Left ventricle myocardium superior (tissue), 1 donor: ENCODE results near the gene HMCN1. TPM values are rescaled to one million over a fixed set of nuclear protein-coding genes. Genes with fewer than 3 reads are reported as not detected.
"Not testable (repeated sequence)": the region's sequence is repeated elsewhere in the genome, so short reads cannot be mapped to it uniquely, and the experiment has no call there.

Experiments used
- ATAC-seq: fragments of 200-7000 bp; cut with Tn5 transposase; one replicate; pipeline ENCODE4 v1.9.1; 2020; ENCODE audit warnings: mild to moderate bottlenecking, moderate library complexity
- DNase-seq: peaks from one replicate; pipeline ENCODE4 v3.0.0-alpha.2; 2020
- intact Hi-C: fragments of 100-400 bp; cut with micrococcal nuclease; formaldehyde crosslinking; loops from one replicate; pipeline ENCODE4 v1.11.0; 2022
- total RNA-seq: library from RNA; stranded (reverse); fragmentation: NEBNext Ultra II Directional; extraction: Animal tissue kit (Norgen Biotek cat#: 25700); gene quantifications from one replicate; pipeline ENCODE4 v1.2.1, GENCODE V29; 2021
- donor health status: DM: no; HTN: yes; CAD: no; lungs with severe emphysema.

Gene HMCN1
- total RNA-seq, 1 donor from 2014 or later, result 3.8 TPM

DNA sequence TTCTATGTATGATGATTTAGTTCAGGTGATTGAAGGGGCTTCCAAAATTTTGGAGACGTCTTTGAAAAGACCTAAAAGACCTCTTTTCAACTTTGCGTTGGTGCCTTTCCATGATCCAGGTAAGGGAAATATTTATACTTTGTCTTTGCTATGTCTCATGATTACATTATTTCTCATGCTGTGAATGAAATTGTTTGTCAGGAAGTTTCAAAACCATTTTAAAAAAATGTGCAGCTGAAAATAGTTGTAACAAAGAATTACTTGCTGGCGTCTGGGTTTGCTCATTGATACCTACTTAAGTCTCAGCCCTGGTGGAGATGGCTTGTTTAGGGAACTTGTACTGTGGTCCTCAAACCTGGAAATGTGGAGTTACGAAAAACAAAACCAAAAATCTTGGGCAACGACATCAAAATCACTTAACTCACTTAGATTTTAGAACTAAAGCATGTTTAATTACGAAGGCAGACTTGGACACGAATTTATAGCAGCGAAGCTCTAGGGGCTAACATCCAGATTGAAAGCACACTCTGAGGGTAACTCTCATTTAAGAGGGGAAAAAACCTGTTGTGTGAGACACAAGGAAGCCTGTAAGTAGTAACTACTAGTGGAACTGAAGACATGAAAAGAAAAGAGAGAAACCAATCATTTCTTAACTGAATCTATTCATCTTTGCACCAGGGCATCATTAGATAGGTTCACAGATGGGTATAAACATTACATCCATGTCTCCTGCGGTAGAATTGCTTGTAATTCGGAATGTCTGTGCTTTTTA lies 924 bp downstream of the HMCN1 start:
- intact Hi-C loops, result no loop called here
- no peak for DNase-seq
- no peak for ATAC-seq

DNA sequence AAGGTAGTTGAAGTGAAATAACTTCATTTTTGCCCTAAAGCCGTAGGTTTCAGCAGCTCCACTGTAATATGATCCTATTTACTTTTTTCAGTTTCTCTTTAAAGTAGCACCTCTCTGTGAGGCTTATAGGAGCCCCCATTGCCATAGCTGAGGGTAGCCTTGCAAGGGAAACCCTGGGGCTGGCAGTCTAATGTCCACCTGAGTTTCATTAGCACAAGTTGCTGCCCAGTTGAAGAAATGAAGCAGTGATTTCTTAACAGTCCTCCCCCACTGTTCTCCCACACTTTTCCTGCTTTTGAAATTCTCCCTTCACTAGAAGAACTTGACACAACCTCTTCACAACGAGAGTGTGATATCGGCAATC lies 1.5 kb downstream of the HMCN1 start:
- no peak for ATAC-seq
- no peak for DNase-seq
- intact Hi-C loops, result no loop called here

- ATAC-seq (no peak), DNase-seq (no peak)
- intact Hi-C loops, result no loop called here
Observed at GRCh38 chr1:185739967-185740366, 5.8 kb downstream of the HMCN1 start.

- ATAC-seq (no peak), DNase-seq (no peak)
- intact Hi-C loops, result no loop called here
Observed at GRCh38 chr1:185741551-185741950, 7.4 kb downstream of the HMCN1 start.

DNA sequence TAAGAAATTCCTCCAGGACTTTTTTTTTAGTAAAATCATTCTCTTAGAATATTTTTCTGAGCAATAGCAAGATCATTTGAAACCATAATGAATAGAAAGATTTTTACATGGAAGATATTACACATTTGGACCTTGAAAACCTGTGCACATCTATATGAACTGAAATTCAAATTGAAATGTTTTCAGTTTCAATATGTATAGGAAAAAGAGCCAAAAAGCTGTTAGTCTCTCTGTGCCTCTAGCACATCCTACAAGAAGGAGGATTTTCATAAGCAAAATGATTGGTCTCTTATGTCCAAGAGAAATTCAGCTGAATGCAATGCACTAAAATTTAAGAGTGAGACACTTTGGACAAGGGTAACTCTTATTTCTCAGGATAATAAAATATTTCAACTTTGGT lies 8.2 kb downstream of the HMCN1 start:
- DNase-seq (no peak), ATAC-seq (no peak)
- intact Hi-C loops, result no loop called here

DNA sequence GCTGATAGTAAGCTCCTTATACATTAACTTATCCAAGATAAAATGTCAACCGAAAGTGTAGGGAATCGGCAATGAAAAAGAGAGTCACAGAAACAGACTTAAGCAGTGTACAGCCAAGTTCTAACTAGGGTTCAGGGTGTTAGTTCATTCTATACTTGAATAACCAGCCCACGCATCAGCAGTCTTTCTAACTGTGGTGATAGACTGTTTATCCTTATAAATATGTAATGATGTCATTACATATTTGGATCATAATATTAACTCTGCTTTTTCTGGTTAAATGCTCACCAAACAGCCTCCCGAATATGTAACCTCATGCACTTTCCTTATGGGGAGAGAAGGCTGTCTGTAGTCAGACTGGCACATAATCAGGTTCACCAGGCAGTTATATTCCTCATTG lies 11.0 kb downstream of the HMCN1 start:
- intact Hi-C loops, result no loop called here
- no peak for DNase-seq
- ATAC-seq, result no peak

- no peak for ATAC-seq
- no peak for DNase-seq
- intact Hi-C loops, result no loop called here
Observed at GRCh38 chr1:185759061-185759460, 24.9 kb downstream of the HMCN1 start.

GRCh38 chr1:185761841-185762240 lies 27.6 kb downstream of the HMCN1 start:
- intact Hi-C loops, result no loop called here
- ATAC-seq, result no peak

GRCh38 chr1:185767508-185768120 lies 33.4 kb downstream of the HMCN1 start:
- ATAC-seq, result peak; percentile 63
- intact Hi-C loops, result no loop called here
- DNase-seq, result no peak

More at GRCh38 chr1:185761841-185762240, 27.6 kb downstream of the HMCN1 start:
- no peak for DNase-seq

GRCh38 chr1:185768371-185768770 lies 34.2 kb downstream of the HMCN1 start:
- intact Hi-C loops, result no loop called here
- no peak for DNase-seq
- no peak for ATAC-seq

DNA sequence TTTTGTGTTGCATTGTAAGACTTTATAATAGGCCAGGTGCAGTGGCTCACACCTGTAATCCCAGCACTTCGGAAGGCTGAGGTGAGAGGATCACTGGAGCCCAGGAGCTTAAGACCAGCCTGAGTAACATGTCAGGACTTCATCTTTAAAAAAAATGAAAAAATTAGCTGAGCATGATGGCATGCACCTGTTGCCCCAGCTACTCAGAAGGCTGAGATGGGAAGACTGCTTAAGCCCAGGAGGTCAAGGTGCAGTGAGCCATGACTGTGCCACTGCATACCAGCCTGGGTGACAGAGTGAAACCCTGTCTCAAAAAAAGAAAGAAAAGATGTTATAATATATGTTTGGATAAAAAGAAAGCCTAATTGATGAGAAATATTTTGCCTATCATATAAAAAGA lies 34.9 kb downstream of the HMCN1 start:
- ATAC-seq (no peak), DNase-seq (no peak)
- intact Hi-C loops, result no loop called here

DNA sequence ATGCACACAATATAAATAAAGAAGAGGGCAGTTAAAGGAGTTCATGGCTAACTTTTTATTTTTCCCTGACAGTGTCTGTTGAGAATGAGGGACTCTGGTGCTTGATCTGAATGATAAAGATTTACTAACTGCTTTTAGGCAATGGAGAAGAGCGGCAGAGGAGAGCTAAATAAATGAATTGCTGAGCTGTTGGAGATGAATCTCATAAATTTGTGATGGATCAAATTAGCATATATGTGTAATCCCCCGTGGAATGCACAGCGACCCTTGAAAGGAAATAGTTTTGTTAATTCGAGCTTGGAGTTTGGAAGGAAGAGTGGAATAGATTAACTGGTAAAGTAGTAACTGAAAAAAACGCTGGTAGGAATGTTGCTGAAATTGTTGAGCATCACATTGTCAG lies 40.2 kb downstream of the HMCN1 start:
- DNase-seq, result no peak
- no peak for ATAC-seq
- intact Hi-C loops, result no loop called here

DNA sequence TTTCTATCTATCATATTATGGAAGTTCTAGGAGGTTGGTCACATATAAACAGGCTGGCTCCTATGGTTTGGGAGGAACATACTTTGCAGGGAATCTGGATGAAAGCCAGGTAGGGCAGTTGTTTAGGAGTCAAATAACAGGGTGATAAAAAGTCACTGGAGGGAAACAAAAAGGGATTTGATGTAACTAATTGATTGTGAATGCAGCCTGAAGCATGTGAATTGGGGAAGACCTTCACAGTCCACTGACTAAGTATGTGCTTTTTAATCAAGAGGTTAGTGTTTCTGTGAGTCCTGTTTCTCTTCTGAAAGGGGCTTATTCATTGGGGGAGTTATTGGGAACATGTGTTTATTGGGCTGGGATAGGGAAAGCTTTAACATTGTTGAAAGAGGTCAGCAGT lies 41.3 kb downstream of the HMCN1 start:
- no peak for ATAC-seq
- intact Hi-C loops, result no loop called here
- no peak for DNase-seq

DNA sequence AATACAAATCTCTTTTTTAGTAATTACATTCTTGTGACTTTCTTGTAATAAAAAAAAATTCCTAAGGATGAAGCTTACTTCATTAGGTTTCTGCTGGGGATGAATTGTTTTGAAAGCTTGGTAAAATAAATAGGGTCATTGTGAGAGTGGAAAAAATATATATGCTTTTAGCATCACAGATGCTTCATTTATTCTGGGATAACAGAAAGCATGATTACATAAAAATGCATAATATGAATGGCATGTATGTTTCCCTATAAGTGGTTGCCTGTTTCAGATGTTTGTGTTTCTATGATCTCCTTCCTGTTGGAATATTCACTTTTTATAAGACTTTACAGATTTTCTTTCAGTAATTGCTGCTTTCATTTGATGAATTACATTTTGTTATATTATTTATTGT lies 42.3 kb downstream of the HMCN1 start:
- no peak for ATAC-seq
- intact Hi-C loops, result no loop called here
- DNase-seq, result no peak

DNA sequence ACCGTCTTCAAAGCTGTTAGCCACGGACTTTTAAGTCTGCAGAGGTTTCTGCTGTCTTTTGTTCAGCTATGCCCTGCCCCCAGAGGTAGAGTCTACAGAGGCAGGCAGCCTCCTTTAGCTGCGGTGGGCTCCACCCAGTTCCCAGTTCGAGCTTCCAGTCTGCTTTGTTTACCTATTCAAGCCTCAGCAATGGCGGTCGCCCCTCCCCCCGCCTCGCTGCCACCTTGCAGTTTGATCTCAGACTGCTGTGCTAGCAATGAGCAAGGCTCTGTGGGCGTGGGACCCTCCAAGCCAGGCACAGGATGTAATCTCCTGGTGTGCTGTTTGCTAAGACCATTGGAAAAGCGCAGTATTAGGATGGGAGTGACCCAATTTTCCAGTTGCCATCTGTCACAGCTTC lies 49.7 kb downstream of the HMCN1 start:
- ATAC-seq, DNase-seq, intact Hi-C loops: not testable (repeated sequence)

DNA sequence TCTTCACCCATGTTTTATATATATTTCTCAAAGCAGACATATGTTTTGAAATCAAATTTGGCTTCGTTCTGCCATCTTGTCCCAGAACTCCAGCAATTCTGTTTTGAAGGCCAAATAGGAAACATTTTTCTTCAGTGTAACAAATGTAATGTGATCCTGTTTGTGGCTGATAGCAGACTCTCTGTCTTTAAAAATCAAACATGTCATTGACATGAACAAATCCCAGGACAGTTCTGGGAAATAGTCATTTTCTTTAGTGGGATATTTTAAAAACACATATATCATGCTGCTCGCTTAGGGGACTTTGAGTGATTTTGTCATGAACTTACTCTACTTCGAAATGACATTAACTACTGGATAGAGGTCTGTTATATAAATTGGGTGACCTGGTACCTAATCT lies 51.4 kb downstream of the HMCN1 start:
- DNase-seq, result no peak
- intact Hi-C loops, result no loop called here
- no peak for ATAC-seq

DNA sequence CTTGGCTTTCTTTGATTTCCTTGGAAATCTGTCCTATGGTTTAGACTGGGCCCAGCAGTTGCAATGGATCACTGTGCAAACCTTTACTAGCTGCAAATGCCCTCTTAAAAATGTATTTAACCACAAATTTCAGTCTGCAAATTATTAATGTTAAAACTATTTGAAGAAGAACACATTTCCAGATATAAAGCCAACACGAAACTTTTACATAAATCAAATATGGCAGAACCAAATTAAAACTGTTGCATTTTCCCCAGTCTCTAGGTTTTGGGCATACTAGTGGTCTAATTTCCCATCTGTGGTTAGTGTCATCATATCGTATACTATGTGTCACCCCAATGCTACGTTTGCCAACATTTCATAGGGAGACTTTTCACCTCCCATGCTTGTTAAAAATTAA lies 52.3 kb downstream of the HMCN1 start:
- intact Hi-C loops, result no loop called here
- DNase-seq (no peak), ATAC-seq (no peak)

DNA sequence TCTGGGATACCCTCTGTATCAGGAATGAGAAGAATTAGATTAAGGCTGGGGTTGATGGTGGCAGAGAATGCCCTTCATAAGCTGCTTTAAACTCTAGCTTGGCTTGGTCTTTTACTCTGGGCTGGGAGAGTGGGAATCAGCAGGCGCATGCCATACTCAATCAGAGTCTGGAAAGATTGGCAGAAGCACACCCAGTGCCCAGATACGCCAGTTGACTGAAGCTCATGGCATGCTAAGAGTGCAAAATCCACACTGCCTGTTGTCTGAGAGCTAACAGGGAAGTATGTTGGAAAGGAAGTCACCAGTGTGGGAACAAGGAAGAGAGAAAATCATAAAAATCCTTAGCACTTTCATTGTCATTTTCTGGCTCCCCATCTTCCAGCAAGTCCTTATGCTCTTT lies 53.0 kb downstream of the HMCN1 start:
- intact Hi-C loops, result no loop called here
- ATAC-seq, result no peak
- no peak for DNase-seq

DNA sequence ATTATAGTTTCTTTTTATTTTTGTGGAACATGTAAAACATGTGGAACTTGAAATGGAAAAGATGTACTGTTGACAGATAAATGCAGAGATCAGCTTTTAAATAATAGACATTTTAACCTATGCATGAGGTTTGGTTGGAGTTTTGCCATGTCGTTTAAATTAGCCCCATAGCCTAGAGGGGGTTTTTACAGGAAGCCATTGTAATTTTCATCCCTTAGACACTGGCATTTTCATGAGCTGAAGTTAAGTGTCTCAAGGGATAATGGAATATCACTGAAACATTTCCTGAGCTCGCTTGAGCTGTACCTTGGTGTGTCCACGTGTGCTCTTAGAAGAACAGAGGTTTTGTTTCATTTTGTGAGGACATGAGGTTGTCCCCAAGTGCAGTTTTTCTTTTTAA lies 54.2 kb downstream of the HMCN1 start:
- intact Hi-C loops, result no loop called here
- ATAC-seq (no peak), DNase-seq (no peak)

DNA sequence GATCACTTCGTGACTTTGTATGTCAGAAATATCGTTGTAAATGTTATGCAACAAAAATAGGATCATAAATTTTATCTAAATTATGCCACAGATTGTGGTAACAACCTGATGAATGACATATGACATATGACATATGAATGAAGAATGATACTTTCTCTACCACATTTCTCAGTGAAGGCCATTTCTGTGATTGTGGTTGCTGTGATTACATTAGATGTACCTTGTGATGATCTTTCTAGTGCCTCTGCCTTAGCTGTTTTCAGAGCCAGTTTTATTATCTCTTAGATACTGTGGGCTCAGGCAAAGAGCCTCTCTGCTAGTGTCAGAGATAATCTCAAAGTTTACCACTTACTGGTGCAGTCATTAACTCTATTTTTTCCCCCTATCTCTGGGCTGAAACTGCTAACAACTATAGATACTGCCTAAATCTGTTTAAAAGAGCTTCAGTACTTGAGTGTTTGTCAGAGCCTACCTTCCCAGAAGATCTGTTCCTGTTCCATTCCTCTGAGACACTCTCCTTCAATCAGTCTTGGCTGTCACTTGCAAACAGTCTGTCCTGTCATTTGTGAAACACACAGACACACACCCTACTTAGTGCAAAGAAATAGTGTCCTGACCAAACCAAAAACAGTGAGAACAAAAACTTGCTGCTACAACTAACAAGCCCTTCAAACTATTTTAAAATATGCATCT lies 55.5 kb downstream of the HMCN1 start:
- no peak for ATAC-seq
- intact Hi-C loops, result no loop called here
- DNase-seq, result no peak
